WERI-Rb-1 (cell line): ENCODE results near the gene CEBPB.
A peak's percentile ranks its signal among the peaks of the same experiment; 100 is the strongest.

ENCODE experiments used
- DNase-seq: peaks from one replicate; pipeline ENCODE4 v3.0.0-alpha.2; 2020
- H3K27ac ChIP-seq: fragments of 250-450 bp; sonication (Bioruptor Pico); 2 replicates; pipeline ENCODE4 v1.5.1; 2020; ENCODE audit warnings: mild to moderate bottlenecking, moderate library complexity
- H3K27me3 ChIP-seq: fragments of 250-450 bp; sonication (Bioruptor Pico); 2 replicates; pipeline ENCODE4 v1.5.1; 2021; ENCODE audit warnings: mild to moderate bottlenecking, low read depth, moderate library complexity; ENCODE audit not compliant: insufficient read depth, severe bottlenecking
- H3K36me3 ChIP-seq: fragments of 250-450 bp; sonication (Bioruptor Pico); 2 replicates; pipeline ENCODE4 v1.5.1; 2020; ENCODE audit warnings: mild to moderate bottlenecking, moderate library complexity
- H3K4me3 ChIP-seq: 2 replicates; pipeline ENCODE4 v1.5.1; 2011; ENCODE audit warnings: low read depth, mild to moderate bottlenecking, control low read depth, low read length
- H3K9me3 ChIP-seq: fragments of 250-450 bp; sonication (Bioruptor Pico); 2 replicates; pipeline ENCODE4 v1.5.1; 2021; ENCODE audit warnings: mild to moderate bottlenecking, moderate library complexity; ENCODE audit not compliant: severe bottlenecking
- TF ChIP-seq, protein P1 (sequence below): IDR thresholded peaks from 2 replicates; pipeline ENCODE4 v1.5.1; 2011; ENCODE audit warnings: low read depth, mild to moderate bottlenecking, control low read depth, inconsistent platforms, low read length

The CEBPB gene

DNA sequence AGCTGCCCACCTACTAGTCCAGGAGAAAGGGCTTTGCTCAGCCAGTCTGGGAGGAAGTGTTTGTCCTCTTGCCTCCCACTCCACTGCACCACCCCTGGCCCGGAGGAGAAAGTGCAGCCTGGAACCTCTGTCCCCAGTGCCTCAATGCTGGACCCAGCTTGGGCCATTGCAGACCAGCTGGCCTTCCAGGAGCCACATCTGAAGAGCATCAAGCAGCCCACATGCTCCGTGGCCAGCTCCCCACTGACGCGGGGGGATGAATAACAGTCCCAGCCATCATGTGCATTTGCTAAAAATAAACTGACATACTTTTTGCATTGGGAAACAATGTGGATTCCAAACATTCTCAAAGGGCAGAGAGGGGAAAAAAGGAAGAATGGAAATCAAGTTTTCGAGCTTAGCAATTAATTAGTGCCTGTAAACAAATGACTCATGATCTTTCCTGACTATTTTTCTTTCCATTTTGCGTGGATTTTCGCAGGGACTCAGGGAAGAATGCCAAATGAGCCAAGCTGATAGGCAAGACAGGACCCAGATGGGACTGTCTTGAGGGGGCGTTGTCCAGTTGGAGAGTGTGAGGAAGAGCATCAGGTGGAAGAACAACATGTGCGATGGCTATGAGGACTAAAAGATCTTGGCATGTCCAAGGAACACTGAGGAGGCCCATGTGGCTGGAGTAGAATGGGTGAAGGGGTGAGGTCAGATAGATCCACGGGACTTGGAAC lies 34.1 kb downstream of the CEBPB start:
- no peaks in the 10 kb centered on the region for H3K36me3 ChIP-seq
- no peak overlapping the region for H3K4me3 ChIP-seq
- no peak for DNase-seq
- TF ChIP-seq, protein P1, sequence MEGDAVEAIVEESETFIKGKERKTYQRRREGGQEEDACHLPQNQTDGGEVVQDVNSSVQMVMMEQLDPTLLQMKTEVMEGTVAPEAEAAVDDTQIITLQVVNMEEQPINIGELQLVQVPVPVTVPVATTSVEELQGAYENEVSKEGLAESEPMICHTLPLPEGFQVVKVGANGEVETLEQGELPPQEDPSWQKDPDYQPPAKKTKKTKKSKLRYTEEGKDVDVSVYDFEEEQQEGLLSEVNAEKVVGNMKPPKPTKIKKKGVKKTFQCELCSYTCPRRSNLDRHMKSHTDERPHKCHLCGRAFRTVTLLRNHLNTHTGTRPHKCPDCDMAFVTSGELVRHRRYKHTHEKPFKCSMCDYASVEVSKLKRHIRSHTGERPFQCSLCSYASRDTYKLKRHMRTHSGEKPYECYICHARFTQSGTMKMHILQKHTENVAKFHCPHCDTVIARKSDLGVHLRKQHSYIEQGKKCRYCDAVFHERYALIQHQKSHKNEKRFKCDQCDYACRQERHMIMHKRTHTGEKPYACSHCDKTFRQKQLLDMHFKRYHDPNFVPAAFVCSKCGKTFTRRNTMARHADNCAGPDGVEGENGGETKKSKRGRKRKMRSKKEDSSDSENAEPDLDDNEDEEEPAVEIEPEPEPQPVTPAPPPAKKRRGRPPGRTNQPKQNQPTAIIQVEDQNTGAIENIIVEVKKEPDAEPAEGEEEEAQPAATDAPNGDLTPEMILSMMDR, result no peak; the same call in 1 of the 2 replicates
- no peaks in the 10 kb centered on the region for H3K9me3 ChIP-seq
- H3K27me3 ChIP-seq, result no peaks in the 10 kb centered on the region
- no peak overlapping the region for H3K27ac ChIP-seq

DNA sequence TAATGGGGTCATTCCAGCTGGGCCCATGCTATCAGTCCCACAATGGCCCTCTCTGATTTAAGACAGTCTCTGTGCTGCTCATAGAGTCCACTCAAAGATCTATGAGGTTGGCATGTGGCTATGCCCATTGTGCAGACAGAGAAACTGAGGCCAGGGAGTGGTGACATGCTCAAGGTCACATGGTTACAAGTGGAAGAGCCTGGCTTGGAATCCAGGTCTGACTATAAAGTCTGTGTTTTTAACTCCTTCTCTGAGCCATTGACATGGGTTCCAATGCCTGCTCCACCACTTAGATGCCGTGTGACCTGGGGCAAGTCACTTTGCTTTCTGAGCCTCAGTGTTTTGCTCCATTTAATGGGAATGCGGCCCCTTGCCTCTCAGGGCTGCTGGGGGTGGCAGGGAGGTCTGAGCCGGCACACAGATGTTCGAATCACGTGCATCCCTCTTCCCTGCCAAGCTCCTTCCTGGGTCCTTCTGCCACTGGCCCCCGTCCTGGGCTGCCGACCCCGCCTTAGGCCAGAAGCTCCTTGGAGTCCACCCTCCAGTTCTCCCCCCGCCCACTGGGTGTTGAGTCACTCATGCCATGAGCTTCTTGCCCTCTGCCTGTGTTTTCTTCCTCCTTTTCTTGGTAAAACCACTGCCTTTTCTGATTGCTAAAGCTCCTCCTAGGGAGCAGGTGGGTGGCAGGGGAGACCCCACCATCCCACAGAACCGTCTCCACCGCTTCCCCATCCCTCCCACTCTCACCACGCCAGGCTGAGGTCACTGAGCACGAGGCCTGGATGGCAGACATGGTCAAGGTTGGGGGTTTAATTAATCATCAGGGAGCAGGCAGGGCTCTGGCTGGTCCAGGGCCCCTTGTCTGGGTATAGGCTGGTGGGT lies 35.7 kb downstream of the CEBPB start:
- Histone ChIP-seq H3K36me3 (no peaks in the 10 kb centered on the region), H3K27ac (no peak overlapping the region), H3K9me3 (no peaks in the 10 kb centered on the region), H3K27me3 (no peaks in the 10 kb centered on the region), H3K4me3 (no peak overlapping the region)
- TF ChIP-seq, protein P1, result no peak
- no peak for DNase-seq

DNA sequence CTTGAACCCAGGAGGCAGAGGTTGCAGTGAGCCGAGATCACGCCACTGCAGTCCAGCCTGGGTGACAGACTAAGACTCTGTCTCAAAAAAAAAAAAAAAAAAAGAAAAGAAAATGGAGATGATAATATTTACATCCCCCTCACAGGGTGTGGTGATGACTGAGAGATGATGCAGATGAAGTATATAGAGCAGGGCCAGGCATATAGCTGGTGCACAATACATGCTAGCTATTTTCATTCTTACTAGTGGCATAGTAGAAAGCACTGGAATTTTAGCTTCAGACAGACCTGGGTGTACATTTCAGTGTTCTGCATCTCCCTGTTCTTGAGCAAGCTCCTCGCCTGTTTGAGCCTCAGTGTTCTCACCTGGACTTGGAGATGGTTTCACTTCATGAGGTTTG lies 36.9 kb downstream of the CEBPB start:
- H3K36me3 ChIP-seq, result no peaks in the 10 kb centered on the region
- no peak for DNase-seq
- H3K9me3 ChIP-seq, result no peaks in the 10 kb centered on the region
- no peaks in the 10 kb centered on the region for H3K27me3 ChIP-seq
- H3K4me3 ChIP-seq, result no peak overlapping the region
- TF ChIP-seq, protein P1, result no peak
- H3K27ac ChIP-seq, result no peak overlapping the region

DNA sequence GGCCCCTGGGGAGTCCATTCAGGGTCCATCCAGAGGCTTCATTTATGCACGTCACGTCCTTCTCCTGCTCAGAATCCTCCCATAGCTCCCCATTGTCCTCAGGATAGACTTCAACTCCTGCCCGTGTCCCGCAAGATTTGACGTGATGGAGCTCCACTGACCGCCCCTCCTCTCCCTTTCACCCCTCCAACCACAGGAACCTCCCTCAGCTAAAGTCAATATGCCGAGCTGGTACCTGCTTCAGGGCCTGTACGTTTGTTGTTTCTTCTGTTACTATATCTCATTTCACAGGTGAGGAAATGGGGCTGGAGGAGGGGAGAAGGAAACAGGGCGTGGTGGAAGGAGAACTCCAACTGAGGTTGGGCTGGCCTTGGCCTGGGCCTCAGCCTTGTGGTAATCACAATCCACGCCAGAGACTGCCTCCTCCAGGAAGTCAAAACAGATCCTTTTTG lies 38.6 kb downstream of the CEBPB start:
- no peak for DNase-seq
- Histone ChIP-seq H3K36me3 (no peaks in the 10 kb centered on the region), H3K27ac (no peak overlapping the region), H3K27me3 (no peaks in the 10 kb centered on the region), H3K4me3 (no peak overlapping the region), H3K9me3 (no peaks in the 10 kb centered on the region)
- TF ChIP-seq, protein P1, result no peak

DNA sequence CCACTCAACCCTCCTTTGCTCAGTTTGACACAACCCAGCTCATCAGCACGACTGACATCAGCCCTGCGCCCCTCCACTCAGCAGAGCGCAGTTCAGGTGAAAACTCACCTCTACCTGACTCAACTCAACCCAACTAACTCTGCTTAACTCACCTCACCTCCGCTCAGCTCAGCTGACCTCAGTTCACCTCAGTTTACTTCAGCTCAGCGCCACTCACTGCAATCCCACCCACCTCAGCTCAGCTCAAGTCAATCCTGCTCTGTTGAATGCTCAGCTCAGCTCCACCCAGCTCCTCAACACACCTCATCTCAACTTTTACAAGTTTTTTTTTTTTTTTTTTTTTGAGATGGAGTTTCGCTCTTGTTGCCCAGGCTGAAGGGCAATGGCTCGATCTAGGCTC lies 39.6 kb downstream of the CEBPB start:
- H3K27me3 ChIP-seq, result no peaks in the 10 kb centered on the region
- H3K36me3 ChIP-seq, result no peaks in the 10 kb centered on the region
- no peak overlapping the region for H3K27ac ChIP-seq
- peak; percentile 24 for DNase-seq
- H3K4me3 ChIP-seq, result no peak overlapping the region
- no peaks in the 10 kb centered on the region for H3K9me3 ChIP-seq
- TF ChIP-seq, protein P1, result no peak
